OCI-LY3 (cell line): ENCODE measurements around the gene SPEN.

ENCODE experiments used
- CTCF ChIP-seq: fragments of 200-600, 300-600 bp; sonication (generic); IDR thresholded peaks from 2 replicates; pipeline ENCODE4 v1.5.1; 2014; ENCODE audit warnings: antibody characterized with exemption, low read length, low read depth
- EZH2phosphoT487 ChIP-seq: fragments of 200-600 bp; shearing (Covaris generic); IDR thresholded peaks from 2 replicates; pipeline ENCODE4 v1.6.1; 2018; ENCODE audit warnings: antibody characterized with exemption, mixed run types, low read depth

GRCh38 chr1:15848143-15848928, 829 bp downstream of the SPEN start:
- TF ChIP-seq CTCF (no peak), EZH2phosphoT487 (no peak)
